HG03521 (cell line): ENCODE results near the gene ACTMAP.
A peak's percentile ranks its signal among the peaks of the same experiment; 100 is the strongest.
"Not testable (repeated sequence)": the region's sequence is repeated elsewhere in the genome, so short reads cannot be mapped to it uniquely, and the experiment has no call there.

ENCODE experiments used
- ATAC-seq: cut with Tn5 transposase; IDR thresholded peaks from one replicate; pipeline ENCODE4 v1.9.1; 2021; ENCODE audit warnings: mild to moderate bottlenecking, moderate library complexity; ENCODE audit not compliant: unreplicated experiment

Gene ACTMAP

GRCh38 chr19:40750058-40750873 lies at the start of gene ACTMAP:
ACTMAP (minus strand) TSS chr19:40750477; CDS start chr19:40749803, 674 bp downstream.
- peak; percentile 80 for ATAC-seq

GRCh38 chr19:40799558-40800338 lies 49.5 kb upstream of the ACTMAP start:
- no peak for ATAC-seq

- ATAC-seq, result peak; percentile 80
Observed at GRCh38 chr19:40798683-40799557, 48.6 kb upstream of the ACTMAP start, which contains the start of gene EGLN2. EGLN2 (plus strand) TSS chr19:40799191; CDS start chr19:40800573, 1,382 bp downstream.

- no peak for ATAC-seq
Observed at GRCh38 chr19:40797963-40798682, 47.8 kb upstream of the ACTMAP start.

- ATAC-seq, result no peak
Observed at GRCh38 chr19:40797166-40797962, 47.1 kb upstream of the ACTMAP start.

- ATAC-seq, result no peak
Observed at GRCh38 chr19:40791996-40792395, 41.7 kb upstream of the ACTMAP start.

- ATAC-seq, result no peak
Observed at GRCh38 chr19:40791349-40791748, 41.1 kb upstream of the ACTMAP start.

GRCh38 chr19:40786060-40787037 lies 36.1 kb upstream of the ACTMAP start:
- ATAC-seq, result no peak

- no peak for ATAC-seq
Observed at GRCh38 chr19:40785526-40785925, 35.2 kb upstream of the ACTMAP start.

- not testable (repeated sequence) for ATAC-seq
Observed at GRCh38 chr19:40784146-40784545, 33.9 kb upstream of the ACTMAP start.

GRCh38 chr19:40783711-40784110 lies 33.4 kb upstream of the ACTMAP start:
- ATAC-seq, result no peak

GRCh38 chr19:40781140-40781539 lies 30.9 kb upstream of the ACTMAP start:
- no peak for ATAC-seq

GRCh38 chr19:40780582-40780981 lies 30.3 kb upstream of the ACTMAP start:
- no peak for ATAC-seq

GRCh38 chr19:40778706-40779284 lies 28.5 kb upstream of the ACTMAP start:
- ATAC-seq, result no peak

- ATAC-seq, result peak; percentile 60
Observed at GRCh38 chr19:40777937-40778705, 27.8 kb upstream of the ACTMAP start, which contains the start of gene RAB4B. RAB4B (plus strand) TSS chr19:40778247; CDS start chr19:40778376, 129 bp downstream.

- ATAC-seq, result no peak
Observed at GRCh38 chr19:40777645-40777936, 27.3 kb upstream of the ACTMAP start.

- peak; percentile 56 for ATAC-seq
Observed at GRCh38 chr19:40776932-40777644, 26.8 kb upstream of the ACTMAP start.
